Measurements from ENCODE around the gene ILK. TPM values are rescaled to one million over a fixed set of nuclear protein-coding genes. Genes with fewer than 3 reads are reported as not detected.
A peak's percentile ranks its signal among the peaks of the same experiment; 100 is the strongest.

Gene ILK
- total and polyA plus RNA-seq, 2 donors (not counting 3 experiments of a cell fraction or from before 2014, with no cell fraction given) = 221 to 296 TPM

- H3K27ac ChIP-seq (ENCODE audit: insufficient read depth, low read depth, low read length) = peak overlapping the region; percentile 17
- peaks cover 63% of the 10 kb centered on the region for H3K79me2 ChIP-seq (ENCODE audit: control insufficient read depth, insufficient read depth, low read length)
- H3K4me2 ChIP-seq (ENCODE audit: insufficient read depth, low read length) = no peak overlapping the region
- dilution Hi-C loops (cut with MboI; ENCODE audit: extremely low pct_ligation_motif_present, low sequenced_read_pairs) (no loop called here), intact Hi-C loops (cut with micrococcal nuclease) (no loop called here)
- H3K9me3 ChIP-seq (replicated peaks; ENCODE audit: control insufficient read depth, insufficient read depth, low read length) = no peaks in the 10 kb centered on the region
- H3K36me3 ChIP-seq (ENCODE audit: control insufficient read depth in 2 of 2, extremely low read depth in 1 of 2, insufficient read depth in 2 of 2, low read length in 2 of 2) = peaks cover 29 to 31% of the 10 kb centered on the region in 2 experiments
- no peak for DNase-seq (ENCODE audit: low read depth, low spot score)
- no peaks in the 10 kb centered on the region for H4K20me1 ChIP-seq (replicated peaks; ENCODE audit: control insufficient read depth, extremely low read depth, insufficient read depth, low read length)
- no peak overlapping the region for H2AFZ ChIP-seq (ENCODE audit: low read depth, low read length)
- peaks cover 65% of the 10 kb centered on the region for H3K4me1 ChIP-seq (ENCODE audit: control insufficient read depth, extremely low read depth, insufficient read depth, low read length)
- H3K4me3 ChIP-seq (replicated peaks in 1 of 3; ENCODE audit: insufficient read depth in 1 of 3, low read depth in 1 of 3, low read length in 3 of 3) = no peak overlapping the region
- H3K9me1 ChIP-seq (replicated peaks; ENCODE audit: control insufficient read depth, extremely low read depth, insufficient read depth, low read length) = no peaks in the 10 kb centered on the region
- H3K9ac ChIP-seq (replicated peaks; ENCODE audit: extremely low read depth, insufficient read depth, low read length) = no peak overlapping the region
- no peak for FAIRE-seq
- no peaks in the 10 kb centered on the region for H3K27me3 ChIP-seq (ENCODE audit: control insufficient read depth in 2 of 2, insufficient read depth in 2 of 2, low read length in 2 of 2)
- no TSS peak for BruUV-seq (replicated peaks)
- TF ChIP-seq EZH2 (IDR thresholded peaks at IDR 0.05; ENCODE audit: borderline replicate concordance, low read depth, low read length, severe bottlenecking) (no peak), FOS (IDR thresholded peaks at IDR 0.05; ENCODE audit: borderline replicate concordance, insufficient read depth, low read length) (no peak), POLR2A (IDR thresholded peaks at IDR 0.05; ENCODE audit: low read depth, low read length) (no peak), GATA2 (IDR thresholded peaks at IDR 0.05; ENCODE audit: insufficient read depth, insufficient read length, low read depth, low read length) (no peak), JUN (IDR thresholded peaks at IDR 0.05; ENCODE audit: borderline replicate concordance, insufficient read depth, insufficient read length, low read depth) (no peak), POLR2AphosphoS5 (IDR thresholded peaks at IDR 0.05; ENCODE audit: insufficient read depth, low read depth, low read length) (no peak), MYC (IDR thresholded peaks at IDR 0.05; ENCODE audit: low read depth, low read length) (no peak)
- TF ChIP-seq, protein P1, sequence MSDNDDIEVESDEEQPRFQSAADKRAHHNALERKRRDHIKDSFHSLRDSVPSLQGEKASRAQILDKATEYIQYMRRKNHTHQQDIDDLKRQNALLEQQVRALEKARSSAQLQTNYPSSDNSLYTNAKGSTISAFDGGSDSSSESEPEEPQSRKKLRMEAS (IDR thresholded peaks at IDR 0.05; ENCODE audit: insufficient read depth, insufficient read length) = no peak
- TF ChIP-seq, protein P2, sequence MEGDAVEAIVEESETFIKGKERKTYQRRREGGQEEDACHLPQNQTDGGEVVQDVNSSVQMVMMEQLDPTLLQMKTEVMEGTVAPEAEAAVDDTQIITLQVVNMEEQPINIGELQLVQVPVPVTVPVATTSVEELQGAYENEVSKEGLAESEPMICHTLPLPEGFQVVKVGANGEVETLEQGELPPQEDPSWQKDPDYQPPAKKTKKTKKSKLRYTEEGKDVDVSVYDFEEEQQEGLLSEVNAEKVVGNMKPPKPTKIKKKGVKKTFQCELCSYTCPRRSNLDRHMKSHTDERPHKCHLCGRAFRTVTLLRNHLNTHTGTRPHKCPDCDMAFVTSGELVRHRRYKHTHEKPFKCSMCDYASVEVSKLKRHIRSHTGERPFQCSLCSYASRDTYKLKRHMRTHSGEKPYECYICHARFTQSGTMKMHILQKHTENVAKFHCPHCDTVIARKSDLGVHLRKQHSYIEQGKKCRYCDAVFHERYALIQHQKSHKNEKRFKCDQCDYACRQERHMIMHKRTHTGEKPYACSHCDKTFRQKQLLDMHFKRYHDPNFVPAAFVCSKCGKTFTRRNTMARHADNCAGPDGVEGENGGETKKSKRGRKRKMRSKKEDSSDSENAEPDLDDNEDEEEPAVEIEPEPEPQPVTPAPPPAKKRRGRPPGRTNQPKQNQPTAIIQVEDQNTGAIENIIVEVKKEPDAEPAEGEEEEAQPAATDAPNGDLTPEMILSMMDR (IDR thresholded peaks at IDR 0.05; ENCODE audit: extremely low read depth in 1 of 2, insufficient read depth in 1 of 2, low read depth in 1 of 2, low read length in 2 of 2) = no peak
- ChIA-PET POLR2A (no interaction called here), CTCF (interaction anchor here (0.9 to 7.7 kb wide), 4 partner anchors 9 to 76 kb away, joined by 3 to 122 read pairs (median 8); partner anchors contain the start of gene MRPL17)
These were observed 5.3 kb downstream of the ILK start for GRCh38 chr11:6608726-6609501.

Data from endothelial cell of umbilical vein (primary cell).